IPS DF 6.9 (cell line): ENCODE measurements around the gene DUSP7.

Experiments used
- DNase-seq: peaks from one replicate; pipeline ENCODE4 v3.0.0-alpha.2; 2013; ENCODE audit warnings: low read depth, low spot score
- H3K27ac ChIP-seq: one replicate; pipeline ENCODE4 v1.5.1; 2013; ENCODE audit warnings: low read length, control low read depth
- H3K27me3 ChIP-seq: 2 replicates; pipeline ENCODE4 v1.6.1; 2013; ENCODE audit warnings: mild to moderate bottlenecking, low read length; ENCODE audit not compliant: control insufficient read depth, insufficient read depth
- H3K36me3 ChIP-seq: 2 replicates; pipeline ENCODE4 v1.6.1; 2013; ENCODE audit warnings: low read length; ENCODE audit not compliant: control insufficient read depth, insufficient read depth
- H3K4me1 ChIP-seq: 2 replicates; pipeline ENCODE4 v1.6.1; 2013; ENCODE audit warnings: low read length; ENCODE audit not compliant: control insufficient read depth, insufficient read depth
- H3K4me3 ChIP-seq: 2 replicates; pipeline ENCODE4 v1.5.1; 2013; ENCODE audit warnings: mild to moderate bottlenecking, low read length
- H3K9me3 ChIP-seq: 2 replicates; pipeline ENCODE4 v1.6.1; 2013; ENCODE audit warnings: low read length, inconsistent platforms; ENCODE audit not compliant: control insufficient read depth, insufficient read depth
- WGBS: extraction: QIAGEN DNeasy Blood & Tissue Kit; methylation state at CpG from one replicate; pipeline ENCODE4 v1.1.7; 2013; ENCODE audit warnings: mixed read lengths, missing lambda C conversion rate; ENCODE audit not compliant: insufficient read length, insufficient coverage; 5-methylcytosine and 5-hydroxymethylcytosine counted together

DUSP7 gene, protein sequence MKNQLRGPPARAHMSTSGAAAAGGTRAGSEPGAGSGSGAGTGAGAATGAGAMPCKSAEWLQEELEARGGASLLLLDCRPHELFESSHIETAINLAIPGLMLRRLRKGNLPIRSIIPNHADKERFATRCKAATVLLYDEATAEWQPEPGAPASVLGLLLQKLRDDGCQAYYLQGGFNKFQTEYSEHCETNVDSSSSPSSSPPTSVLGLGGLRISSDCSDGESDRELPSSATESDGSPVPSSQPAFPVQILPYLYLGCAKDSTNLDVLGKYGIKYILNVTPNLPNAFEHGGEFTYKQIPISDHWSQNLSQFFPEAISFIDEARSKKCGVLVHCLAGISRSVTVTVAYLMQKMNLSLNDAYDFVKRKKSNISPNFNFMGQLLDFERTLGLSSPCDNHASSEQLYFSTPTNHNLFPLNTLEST

DNA sequence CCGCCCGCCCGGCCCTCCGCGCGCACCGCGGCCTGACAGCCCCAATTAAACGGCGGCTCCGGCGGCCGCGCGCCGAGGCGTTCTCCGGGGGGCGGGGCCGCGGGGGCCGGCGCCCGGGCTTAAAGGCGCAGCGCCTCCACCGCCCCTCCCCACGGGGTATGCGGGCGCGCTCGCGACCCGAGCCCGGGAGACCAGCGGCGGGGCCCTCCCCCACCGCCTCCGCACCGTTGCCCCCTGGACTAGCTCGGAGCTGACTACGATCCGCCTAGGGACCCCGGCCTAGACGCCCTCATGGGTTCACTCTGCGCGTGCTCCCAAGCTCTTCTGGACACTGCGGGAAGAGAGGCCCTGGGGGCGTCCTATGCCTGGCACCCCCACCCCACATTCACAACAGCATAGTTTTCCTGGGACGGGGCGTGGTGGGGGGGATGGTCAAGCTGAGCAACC lies at the start of gene DUSP7:
Gene DUSP7 (minus strand): TSS at position 51 of the 447 bp plus-strand sequence. CDS start 205 bp downstream, outside the sequence.
- no CpG with 5 or more reads among the region's 51 CpGs for WGBS
- Histone ChIP-seq H3K9me3 (no peaks in the 10 kb centered on the region), H3K36me3 (0 out of 2 replicates have a peak, but pooled peaks cover 5% of the 10 kb centered on the region), H3K4me3 (peak within 1 kb of the TSS; percentile 68), H3K27me3 (no peaks in the 10 kb centered on the region), H3K27ac (no peak within 1 kb of the TSS), H3K4me1 (peaks cover 7% of the 10 kb centered on the region)
- no peak for DNase-seq

DNA sequence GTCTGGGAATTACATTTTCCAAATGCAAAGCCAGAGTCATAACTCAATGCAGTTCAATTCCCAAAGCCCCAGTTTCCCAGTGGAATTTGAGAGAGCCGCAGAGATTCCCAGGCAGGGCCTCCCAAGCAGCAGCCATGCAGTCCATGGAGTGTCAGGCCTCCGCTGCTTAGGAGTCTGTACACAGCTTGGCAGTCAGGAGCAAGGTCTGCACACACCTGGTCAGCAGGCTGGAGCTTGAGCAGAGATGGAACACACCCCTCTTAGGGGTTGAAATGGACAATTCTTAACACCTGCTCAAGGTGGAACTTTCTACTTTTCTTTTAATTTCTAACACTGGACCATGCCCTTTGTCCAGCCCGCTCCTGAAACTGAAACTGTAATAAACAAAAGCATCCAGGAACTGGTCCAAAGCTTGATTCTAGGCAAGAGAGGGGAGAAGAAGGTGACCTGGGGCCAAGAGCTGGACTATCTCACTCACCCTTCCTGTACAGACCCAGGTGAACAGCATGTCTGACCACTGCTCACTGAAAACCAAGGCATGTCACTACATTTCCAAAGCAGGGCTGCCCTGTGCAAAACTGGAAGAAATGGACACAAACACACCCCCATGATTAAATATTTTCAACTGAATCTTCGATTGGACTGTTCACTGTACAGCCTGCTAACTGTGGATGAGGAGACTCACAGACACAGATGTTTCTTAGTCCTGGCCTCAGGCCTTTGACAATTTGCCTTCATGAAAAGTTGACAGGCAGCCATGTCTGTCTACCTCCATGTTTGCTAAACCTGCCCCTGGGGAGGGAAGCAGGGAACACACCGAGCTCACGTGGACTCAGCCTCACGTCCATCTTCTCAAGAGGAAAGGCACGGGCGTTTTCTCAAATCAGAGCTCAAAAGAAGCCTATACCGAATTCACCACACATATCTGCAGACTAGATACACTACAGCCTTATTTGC lies 48.6 kb upstream of the DUSP7 start:
- no peaks in the 10 kb centered on the region; the same call in 1 of the 2 replicates for H3K36me3 ChIP-seq
- H3K9me3 ChIP-seq, result no peaks in the 10 kb centered on the region
- no peaks in the 10 kb centered on the region for H3K4me1 ChIP-seq
- H3K27me3 ChIP-seq, result no peaks in the 10 kb centered on the region
- H3K27ac ChIP-seq, result no peak overlapping the region
- H3K4me3 ChIP-seq, result no peak overlapping the region
- DNase-seq, result no peak
- whole genome bisulfite sequencing, result no CpG with 5 or more reads among the region's 10 CpGs

DNA sequence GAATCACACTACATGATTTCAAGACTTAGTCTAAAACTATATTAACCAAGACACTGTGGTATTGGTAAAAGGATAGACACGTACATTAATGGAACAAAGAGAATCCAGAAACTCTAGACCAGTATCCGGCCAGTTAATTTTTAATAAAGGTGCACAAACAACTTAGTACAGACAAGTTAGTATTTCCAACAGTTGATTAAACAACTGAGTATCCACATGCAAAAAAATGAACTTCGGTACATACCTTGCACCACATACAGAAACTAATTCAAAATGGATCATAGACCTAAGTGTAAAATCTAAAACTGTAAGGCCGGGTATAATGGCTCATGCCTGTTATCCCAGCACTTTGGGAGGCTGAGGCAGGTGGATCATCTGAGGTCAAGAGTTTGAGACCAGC lies 46.6 kb upstream of the DUSP7 start:
- Histone ChIP-seq H3K4me3 (no peak overlapping the region), H3K4me1 (no peaks in the 10 kb centered on the region), H3K36me3 (no peaks in the 10 kb centered on the region), H3K27me3 (no peaks in the 10 kb centered on the region), H3K9me3 (no peaks in the 10 kb centered on the region), H3K27ac (no peak overlapping the region)
- no CpG with 5 or more reads among the region's 4 CpGs for WGBS
- no peak for DNase-seq

DNA sequence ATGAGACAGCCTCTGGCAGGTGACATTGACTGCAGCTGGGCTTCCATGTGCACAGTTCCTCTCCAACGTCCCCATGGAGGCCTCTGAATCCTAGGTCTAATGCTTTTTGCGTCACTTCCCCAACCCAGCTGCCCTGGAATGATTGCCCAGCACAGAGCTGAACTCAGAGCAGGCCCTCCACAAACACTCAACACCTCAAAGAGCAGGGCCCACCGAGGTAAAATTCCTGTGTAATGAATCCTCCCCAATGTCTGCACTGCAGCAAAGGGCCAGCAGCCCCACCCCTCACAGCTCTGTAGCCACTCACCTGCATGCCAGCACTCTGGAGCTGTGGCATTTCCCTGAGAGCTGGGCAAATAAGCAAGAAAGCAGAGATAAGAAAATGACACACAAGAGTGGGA lies 42.6 kb upstream of the DUSP7 start:
- WGBS, result no CpG with 5 or more reads among the region's 3 CpGs
- Histone ChIP-seq H3K27ac (no peak overlapping the region), H3K9me3 (no peaks in the 10 kb centered on the region), H3K4me1 (no peaks in the 10 kb centered on the region), H3K4me3 (no peak overlapping the region), H3K36me3 (0 out of 2 replicates have a peak, but pooled peaks cover 6% of the 10 kb centered on the region), H3K27me3 (no peaks in the 10 kb centered on the region)
- no peak for DNase-seq

DNA sequence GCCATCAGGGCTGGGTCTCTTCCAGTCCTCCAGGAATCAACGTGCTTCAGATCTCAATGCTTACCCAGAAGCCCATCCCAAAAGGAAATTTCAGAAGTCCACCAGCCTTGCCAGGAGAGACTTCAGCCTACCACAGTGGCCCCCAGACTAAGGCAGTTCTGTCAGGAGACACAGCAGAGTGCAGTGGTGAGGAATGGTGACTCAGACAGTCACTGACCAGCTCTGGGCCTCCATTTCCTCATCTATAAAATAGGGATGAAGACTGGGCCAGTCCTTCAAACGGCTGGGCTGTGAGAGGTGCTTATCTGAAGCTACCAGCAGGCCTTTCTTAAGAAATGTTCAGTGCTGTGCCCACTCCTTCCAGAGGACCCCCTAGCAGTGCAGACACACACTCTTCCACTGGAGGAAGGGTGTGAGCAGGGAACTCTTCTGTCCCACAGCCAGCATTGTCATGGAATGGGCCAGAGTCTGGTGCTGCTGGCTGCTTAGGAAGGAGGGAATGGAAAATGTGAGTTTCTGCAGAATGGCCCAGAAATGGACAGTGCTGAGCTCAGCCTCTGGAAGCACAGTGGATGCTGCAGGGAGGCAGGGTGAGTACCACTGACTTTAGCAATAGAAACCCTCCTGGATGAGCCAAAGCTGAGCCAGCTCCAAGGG lies 41.6 kb upstream of the DUSP7 start:
- Histone ChIP-seq H3K27me3 (no peaks in the 10 kb centered on the region), H3K36me3 (0 out of 2 replicates have a peak, but pooled peaks cover 6% of the 10 kb centered on the region), H3K4me1 (no peaks in the 10 kb centered on the region), H3K27ac (no peak overlapping the region), H3K4me3 (no peak overlapping the region), H3K9me3 (no peaks in the 10 kb centered on the region)
- WGBS, result no CpG with 5 or more reads among the region's 2 CpGs
- no peak for DNase-seq

DNA sequence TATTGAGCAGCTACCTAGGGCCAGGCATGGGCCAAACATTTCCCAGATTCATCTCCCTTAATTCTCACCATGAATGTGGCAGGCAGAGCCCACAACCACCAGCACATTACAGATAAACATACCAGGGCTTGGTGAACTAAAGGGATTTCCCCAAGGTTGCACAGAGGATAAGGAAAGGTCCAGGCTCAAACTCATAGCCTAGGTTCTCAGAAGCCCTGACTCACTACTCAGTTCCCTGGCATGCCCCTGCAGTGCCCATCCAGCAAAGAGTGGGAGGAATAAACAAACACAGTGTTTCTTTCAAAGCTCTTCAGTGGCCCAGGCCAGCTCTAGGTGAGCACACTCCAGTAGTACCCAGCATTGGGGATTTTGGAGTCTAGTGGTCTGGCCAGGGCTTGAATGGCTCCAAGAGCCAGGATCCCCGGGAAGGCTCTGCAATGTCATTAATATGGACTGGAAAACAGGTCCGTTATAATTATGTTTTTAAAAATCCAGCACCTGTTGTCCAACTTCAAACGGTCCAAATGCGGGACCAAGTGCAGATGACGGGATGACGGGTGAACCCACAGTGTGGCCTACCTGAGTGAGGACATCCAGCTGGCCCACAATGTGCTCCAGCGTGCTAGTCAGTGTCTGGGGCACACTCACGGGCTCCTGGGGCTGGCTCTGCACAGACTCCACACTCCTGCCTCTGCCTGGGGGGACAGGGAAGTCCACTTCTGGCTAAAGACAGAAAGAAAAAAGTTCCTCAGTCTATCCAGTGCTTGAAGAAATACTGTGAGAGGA lies 39.8 kb upstream of the DUSP7 start:
- DNase-seq, result no peak
- Histone ChIP-seq H3K27ac (no peak overlapping the region), H3K4me1 (no peaks in the 10 kb centered on the region), H3K36me3 (0 out of 2 replicates have a peak, but pooled peaks cover 8% of the 10 kb centered on the region), H3K27me3 (no peaks in the 10 kb centered on the region), H3K4me3 (no peak overlapping the region), H3K9me3 (no peaks in the 10 kb centered on the region)
- WGBS, result no CpG with 5 or more reads among the region's 8 CpGs

DNA sequence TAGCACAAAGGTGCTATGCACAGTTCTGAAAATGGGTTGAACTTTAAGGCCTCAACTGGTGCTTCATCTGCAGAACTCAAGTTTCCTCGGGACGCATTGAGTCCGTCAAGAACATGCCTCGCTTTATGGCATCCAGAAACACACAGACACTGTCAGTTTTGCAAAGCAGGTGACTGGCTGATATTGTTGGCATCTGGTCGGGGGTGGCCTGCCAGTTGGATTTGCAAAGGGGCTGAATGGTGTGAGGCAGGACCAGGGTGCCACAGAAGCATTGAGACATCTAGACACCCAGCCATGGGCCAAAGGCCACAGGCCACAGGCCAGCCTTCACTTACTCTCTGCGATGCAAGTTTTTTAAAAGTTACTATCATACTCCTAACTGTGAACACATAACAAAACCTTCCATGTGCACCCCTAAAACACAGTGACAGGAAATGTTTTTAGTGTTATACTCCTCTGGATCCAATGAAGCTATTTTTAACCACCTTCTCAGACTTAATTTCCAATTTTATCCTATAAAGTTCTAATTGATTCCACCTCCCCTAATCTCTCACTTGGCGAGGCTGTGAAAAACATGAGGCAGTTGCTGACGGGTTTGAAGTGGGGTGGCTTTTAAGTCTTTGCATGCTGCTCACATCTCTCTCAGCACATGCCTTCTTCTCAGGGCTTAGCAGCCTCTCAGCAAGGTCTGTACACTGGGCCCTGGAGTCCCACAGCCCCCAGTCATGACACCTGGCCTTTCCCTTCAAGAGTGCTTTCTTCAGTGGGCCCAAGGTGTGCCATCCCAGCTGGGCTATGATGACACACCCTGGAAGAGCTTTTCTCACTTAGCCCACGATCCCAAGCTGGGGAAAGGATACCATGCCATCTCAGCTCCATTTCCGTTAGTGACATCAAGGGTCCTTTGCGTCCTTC lies 38.5 kb upstream of the DUSP7 start:
- Histone ChIP-seq H3K27ac (no peak overlapping the region), H3K4me3 (no peak overlapping the region), H3K27me3 (no peaks in the 10 kb centered on the region), H3K9me3 (no peaks in the 10 kb centered on the region), H3K4me1 (no peaks in the 10 kb centered on the region), H3K36me3 (0 out of 2 replicates have a peak, but pooled peaks cover 8% of the 10 kb centered on the region)
- DNase-seq, result no peak
- no CpG with 5 or more reads among the region's 11 CpGs for whole genome bisulfite sequencing

DNA sequence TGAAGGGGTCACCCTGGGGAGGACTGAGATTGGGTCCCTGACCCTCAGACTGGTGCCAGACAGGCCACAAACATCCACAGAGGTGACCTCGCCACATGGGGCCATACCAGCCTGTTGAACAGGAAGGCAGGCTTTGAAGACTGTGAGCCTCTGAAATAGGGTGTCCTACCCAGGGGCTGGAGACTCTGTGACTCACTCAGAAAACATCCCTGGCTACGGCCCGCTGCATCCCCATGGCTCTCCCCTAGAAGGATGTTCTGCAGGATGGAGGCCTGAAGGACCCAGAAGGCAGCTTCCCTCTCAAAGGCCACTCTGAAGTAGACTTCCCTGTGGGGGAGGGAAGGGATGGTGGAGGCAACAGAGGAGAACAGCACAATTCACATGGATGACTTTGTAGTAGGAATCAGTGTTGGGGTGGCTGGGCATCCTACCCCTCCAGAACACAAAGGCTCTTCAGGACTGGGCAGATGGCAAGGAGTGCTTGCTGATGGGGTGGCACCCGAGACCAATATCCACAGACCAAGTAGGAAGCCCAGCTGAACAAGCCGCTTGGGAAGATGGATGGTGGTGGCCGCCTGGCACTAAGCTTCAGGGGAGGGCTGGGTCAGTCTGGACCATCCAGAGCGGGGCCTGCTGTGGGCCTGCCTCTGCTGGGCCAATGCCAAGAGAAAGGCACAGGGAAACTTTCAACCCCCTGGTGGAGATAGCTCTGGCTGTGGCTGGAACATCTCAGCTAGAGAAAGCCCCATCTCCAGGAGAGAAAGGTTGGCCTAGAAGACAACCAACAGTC lies 37.6 kb upstream of the DUSP7 start:
- no peaks in the 10 kb centered on the region for H3K27me3 ChIP-seq
- no peaks in the 10 kb centered on the region for H3K4me1 ChIP-seq
- no peaks in the 10 kb centered on the region for H3K9me3 ChIP-seq
- no peak overlapping the region for H3K4me3 ChIP-seq
- 0 out of 2 replicates have a peak, but pooled peaks cover 8% of the 10 kb centered on the region for H3K36me3 ChIP-seq
- WGBS, result no CpG with 5 or more reads among the region's 7 CpGs
- no peak overlapping the region for H3K27ac ChIP-seq
- DNase-seq, result no peak
